ENCODE results near the gene ATG7. TPM values are rescaled to one million over a fixed set of nuclear protein-coding genes. Genes with fewer than 3 reads are reported as not detected.

Gene ATG7
- total and polyA plus RNA-seq, 10 of the 15 experiments (the other 5 are each of a cell fraction or from before 2014, with no cell fraction given): 13.5 to 49.5 (median 26.4) TPM

GRCh38 chr3:11288786-11289637 is 16.8 kb downstream of the ATG7 start (continued):
- TF ChIP-seq SKIL (IDR thresholded peaks at IDR 0.05; ENCODE audit: low read depth, poor library complexity, severe bottlenecking): peak; percentile 87
- no peak for TF ChIP-seq NFYA (IDR thresholded peaks at IDR 0.05; ENCODE audit: borderline replicate concordance, low read depth, low read length)
- no peak for TF ChIP-seq RAD51 (IDR thresholded peaks at IDR 0.05)
- peak; percentile 79 for TF ChIP-seq RELB (IDR thresholded peaks at IDR 0.05; ENCODE audit: low read depth)
- TF ChIP-seq, protein P1, sequence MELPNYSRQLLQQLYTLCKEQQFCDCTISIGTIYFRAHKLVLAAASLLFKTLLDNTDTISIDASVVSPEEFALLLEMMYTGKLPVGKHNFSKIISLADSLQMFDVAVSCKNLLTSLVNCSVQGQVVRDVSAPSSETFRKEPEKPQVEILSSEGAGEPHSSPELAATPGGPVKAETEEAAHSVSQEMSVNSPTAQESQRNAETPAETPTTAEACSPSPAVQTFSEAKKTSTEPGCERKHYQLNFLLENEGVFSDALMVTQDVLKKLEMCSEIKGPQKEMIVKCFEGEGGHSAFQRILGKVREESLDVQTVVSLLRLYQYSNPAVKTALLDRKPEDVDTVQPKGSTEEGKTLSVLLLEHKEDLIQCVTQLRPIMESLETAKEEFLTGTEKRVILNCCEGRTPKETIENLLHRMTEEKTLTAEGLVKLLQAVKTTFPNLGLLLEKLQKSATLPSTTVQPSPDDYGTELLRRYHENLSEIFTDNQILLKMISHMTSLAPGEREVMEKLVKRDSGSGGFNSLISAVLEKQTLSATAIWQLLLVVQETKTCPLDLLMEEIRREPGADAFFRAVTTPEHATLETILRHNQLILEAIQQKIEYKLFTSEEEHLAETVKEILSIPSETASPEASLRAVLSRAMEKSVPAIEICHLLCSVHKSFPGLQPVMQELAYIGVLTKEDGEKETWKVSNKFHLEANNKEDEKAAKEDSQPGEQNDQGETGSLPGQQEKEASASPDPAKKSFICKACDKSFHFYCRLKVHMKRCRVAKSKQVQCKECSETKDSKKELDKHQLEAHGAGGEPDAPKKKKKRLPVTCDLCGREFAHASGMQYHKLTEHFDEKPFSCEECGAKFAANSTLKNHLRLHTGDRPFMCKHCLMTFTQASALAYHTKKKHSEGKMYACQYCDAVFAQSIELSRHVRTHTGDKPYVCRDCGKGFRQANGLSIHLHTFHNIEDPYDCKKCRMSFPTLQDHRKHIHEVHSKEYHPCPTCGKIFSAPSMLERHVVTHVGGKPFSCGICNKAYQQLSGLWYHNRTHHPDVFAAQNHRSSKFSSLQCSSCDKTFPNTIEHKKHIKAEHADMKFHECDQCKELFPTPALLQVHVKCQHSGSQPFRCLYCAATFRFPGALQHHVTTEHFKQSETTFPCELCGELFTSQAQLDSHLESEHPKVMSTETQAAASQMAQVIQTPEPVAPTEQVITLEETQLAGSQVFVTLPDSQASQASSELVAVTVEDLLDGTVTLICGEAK (IDR thresholded peaks at IDR 0.05; ENCODE audit: borderline replicate concordance): peak; percentile 57; the same call in 1 of the 2 replicates
- TF ChIP-seq CBFB (IDR thresholded peaks at IDR 0.05; ENCODE audit: low read depth): peak; percentile 70
- TF ChIP-seq, protein P2, sequence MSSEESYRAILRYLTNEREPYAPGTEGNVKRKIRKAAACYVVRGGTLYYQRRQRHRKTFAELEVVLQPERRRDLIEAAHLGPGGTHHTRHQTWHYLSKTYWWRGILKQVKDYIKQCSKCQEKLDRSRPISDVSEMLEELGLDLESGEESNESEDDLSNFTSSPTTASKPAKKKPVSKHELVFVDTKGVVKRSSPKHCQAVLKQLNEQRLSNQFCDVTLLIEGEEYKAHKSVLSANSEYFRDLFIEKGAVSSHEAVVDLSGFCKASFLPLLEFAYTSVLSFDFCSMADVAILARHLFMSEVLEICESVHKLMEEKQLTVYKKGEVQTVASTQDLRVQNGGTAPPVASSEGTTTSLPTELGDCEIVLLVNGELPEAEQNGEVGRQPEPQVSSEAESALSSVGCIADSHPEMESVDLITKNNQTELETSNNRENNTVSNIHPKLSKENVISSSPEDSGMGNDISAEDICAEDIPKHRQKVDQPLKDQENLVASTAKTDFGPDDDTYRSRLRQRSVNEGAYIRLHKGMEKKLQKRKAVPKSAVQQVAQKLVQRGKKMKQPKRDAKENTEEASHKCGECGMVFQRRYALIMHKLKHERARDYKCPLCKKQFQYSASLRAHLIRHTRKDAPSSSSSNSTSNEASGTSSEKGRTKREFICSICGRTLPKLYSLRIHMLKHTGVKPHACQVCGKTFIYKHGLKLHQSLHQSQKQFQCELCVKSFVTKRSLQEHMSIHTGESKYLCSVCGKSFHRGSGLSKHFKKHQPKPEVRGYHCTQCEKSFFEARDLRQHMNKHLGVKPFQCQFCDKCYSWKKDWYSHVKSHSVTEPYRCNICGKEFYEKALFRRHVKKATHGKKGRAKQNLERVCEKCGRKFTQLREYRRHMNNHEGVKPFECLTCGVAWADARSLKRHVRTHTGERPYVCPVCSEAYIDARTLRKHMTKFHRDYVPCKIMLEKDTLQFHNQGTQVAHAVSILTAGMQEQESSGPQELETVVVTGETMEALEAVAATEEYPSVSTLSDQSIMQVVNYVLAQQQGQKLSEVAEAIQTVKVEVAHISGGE (CRISPR knock-in tag; IDR thresholded peaks at IDR 0.05): no peak
- no peak for TF ChIP-seq ASH2L (IDR thresholded peaks at IDR 0.05; ENCODE audit: borderline replicate concordance, low read depth)
- no peak for TF ChIP-seq KAT2A (conservative IDR thresholded peaks at IDR 0.05; ENCODE audit: control insufficient read depth, low read depth, low read length)
- 0 out of 2 replicates have a peak, but pooled peaks have one; percentile 69 for TF ChIP-seq ATF2 (IDR thresholded peaks at IDR 0.05; ENCODE audit: low read length)
- no peak for TF ChIP-seq FOS (IDR thresholded peaks at IDR 0.05; ENCODE audit: borderline replicate concordance, extremely low read depth, insufficient read length)
- peak; percentile 23; the same call in 1 of the 2 replicates for TF ChIP-seq ZBED1 (IDR thresholded peaks at IDR 0.05; ENCODE audit: borderline replicate concordance)
- no peak for TF ChIP-seq CEBPB (IDR thresholded peaks at IDR 0.05; ENCODE audit: borderline replicate concordance in 1 of 2, low read depth in 2 of 2, low read length in 2 of 2)
